Kasumi-1 (cell line): ENCODE data around the gene CDA.

Experiments used
- DNase-seq, 2 experiments: peaks; one replicate each; lab custom pipeline; 2025; lab: John Stamatoyannopoulos, UW

Gene CDA

DNA sequence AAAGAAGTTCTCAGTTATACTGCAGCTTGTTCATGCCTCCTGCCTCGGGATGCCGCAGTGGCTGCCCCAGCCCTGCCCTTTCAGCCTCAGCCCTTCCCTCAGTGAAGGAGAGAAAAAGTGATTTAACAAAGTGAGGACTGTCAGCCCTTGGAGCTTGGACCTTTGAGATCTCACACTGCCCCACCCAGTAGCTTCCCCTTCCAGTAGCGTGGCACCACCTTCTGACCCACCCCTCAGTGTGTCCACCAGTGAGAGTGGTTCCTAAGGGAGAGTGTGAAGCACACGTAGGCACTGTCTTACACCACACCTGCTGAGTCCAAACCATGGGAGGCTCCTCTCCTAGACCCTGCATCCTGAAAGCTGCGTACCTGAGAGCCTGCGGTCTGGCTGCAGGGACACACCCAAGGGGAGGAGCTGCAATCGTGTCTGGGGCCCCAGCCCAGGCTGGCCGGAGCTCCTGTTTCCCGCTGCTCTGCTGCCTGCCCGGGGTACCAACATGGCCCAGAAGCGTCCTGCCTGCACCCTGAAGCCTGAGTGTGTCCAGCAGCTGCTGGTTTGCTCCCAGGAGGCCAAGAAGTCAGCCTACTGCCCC is at the start of gene CDA:
Gene CDA (plus strand): TSS at position 464 of the 592 bp plus-strand sequence. CDS start 33 bp downstream, at position 497.
- DNase-seq = no peak

DNA sequence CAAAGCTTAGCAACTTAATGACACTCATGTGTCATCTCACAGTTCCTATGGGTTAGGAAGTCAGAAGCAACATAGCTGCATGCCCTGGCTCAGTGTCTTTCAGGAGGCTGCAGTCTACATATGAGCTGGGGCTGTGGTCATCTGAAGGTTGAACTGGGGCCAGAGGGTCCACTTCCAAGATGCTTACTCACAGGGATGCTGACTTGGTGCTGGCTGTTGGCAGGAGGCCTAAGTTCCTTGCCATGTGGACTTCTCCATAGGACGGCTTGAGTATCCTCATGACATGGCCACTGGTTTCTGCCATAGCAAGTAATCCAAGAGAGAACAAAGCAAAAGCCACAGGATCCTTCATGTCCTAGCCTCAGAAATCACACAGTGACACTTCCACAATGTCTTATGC is 48.6 kb upstream of the CDA start:
- no peak for DNase-seq

DNA sequence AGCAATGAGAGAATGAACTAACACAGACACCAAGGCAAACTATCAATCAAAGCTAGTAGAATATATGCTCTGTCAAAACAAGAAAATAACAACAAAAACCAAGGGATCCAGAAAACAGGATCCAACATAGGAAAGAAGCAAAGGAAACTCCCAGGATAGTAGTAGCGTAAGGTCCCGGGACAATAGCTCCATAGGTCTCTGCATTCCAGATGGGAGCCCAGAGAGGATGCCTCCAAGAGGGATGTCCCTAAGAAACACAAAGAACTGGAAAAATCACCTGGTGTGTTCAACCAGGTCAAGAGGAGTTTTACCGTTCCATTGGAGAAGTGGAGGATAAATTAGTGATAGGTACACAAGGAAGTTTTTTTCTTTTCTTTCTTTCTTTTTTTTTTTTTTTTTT is 42.3 kb upstream of the CDA start:
- no peak for DNase-seq

DNA sequence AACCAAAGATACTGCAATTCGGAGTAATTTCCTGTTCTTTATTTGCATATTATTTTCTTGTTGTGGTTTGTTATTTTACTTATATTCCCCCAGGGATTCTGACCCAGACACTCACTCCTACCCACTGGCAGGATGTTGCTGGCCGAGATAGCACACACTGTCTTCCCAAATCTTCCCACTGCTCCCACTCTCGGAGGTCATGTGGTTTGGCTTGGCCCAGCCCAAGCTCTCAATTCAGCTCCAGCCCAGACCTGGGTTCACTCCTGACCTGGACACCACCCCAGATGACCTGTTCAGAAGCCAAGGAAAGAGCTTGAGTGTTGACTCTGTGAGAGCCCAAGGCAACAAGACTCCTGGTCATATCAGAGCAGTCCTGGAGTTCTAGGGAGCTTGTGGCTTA is 37.7 kb upstream of the CDA start:
- no peak for DNase-seq

DNA sequence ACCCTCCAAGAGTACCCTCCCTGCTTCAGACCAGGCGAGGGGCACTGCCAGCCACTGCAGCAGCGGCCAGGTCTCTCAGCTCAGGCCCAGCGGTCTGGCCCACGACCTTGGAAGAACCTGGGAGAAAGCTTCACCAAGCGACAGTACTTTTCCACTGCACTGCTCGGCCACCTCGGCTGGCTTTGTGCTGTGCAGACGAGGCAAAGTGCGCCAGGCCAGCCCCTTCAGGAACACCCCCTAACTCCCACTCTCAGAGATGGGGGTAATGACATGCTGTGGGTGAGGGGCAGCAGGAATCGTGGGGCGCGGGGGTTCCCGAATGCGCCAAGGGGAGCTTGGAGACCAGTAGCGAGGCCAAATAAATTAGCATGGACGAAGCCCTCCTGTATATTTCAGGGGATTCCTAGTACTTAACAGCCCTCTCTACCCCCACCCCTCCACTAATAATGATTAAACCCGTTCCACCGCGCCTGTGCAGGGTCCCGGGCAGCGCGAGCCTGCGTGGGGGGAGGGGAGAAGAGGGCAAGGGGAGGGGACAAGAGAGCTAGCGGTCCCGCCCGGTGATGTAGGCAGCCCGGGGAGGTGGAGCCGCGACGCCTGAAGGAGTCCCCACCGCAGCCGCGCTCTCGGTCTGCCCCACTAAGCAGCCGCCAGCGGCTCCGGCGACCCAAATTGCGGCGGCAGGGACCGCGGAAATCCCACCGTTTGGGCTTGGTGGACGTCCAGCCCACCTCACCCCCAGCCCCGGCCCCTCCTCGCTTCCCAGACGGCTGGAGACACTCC is 36.8 kb upstream of the CDA start, which contains the start of gene FAM43B:
Gene FAM43B (plus strand): TSS at position 629 of the 783 bp plus-strand sequence. CDS start 401 bp downstream, outside the sequence.
- peak; percentile 74 to 75 for DNase-seq

DNA sequence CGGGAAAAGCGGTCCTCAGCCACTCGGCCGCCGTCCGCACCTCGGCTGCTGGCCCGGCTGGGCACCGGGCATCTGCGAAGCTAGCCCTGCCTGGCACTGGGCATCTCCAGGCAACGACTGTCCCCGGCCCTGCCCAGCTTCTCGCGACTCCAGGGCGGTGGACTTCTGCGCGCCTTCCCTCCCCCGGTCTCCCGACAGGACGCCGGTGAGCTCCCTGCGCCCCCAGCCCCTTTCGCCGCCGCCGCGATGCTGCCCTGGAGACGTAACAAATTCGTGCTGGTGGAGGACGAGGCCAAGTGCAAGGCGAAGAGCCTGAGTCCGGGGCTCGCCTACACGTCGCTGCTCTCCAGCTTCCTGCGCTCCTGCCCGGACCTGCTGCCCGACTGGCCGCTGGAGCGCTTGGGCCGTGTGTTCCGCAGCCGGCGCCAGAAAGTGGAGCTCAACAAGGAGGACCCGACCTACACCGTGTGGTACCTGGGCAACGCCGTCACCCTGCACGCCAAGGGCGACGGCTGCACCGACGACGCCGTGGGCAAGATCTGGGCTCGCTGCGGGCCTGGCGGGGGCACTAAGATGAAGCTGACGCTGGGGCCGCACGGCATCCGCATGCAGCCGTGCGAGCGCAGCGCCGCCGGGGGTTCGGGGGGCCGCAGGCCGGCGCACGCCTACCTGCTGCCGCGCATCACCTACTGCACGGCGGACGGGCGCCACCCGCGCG is 36.0 kb upstream of the CDA start:
- no peak for DNase-seq

DNA sequence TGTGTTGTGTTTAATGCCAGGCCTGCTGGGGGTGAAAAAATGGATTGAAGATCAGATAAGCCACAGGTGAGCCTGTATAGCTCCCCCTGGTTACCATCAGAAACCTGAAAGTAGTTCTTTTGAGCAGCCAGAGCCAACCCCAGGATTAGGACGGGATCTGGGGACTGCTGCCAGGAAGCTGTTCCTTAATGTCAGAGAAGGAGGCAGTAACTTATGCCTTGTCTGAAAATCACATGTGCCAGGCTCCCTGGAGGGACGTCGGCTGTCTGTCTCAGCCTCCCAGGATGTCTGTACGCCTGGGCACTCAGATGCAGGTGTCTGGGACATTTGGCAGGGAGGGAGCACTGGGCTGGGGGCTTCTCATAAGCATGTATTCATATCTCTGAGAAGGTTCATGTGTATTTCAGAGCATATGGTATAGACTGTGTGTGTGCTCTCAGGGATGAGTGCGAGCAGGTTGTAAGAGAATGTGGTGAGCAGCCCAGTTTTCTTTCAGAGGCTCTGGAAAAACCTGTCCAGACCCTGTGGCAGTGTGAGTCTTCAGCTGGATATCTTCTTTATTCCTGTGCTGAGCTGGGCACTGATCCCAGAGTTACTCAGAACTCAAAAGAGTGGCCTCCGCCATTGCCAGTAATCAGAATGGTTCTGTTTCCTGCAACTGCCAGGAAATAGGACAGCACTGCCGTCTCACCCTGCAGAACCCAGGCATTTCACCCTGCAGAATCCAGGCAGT is 33.7 kb upstream of the CDA start:
- DNase-seq = no peak

DNA sequence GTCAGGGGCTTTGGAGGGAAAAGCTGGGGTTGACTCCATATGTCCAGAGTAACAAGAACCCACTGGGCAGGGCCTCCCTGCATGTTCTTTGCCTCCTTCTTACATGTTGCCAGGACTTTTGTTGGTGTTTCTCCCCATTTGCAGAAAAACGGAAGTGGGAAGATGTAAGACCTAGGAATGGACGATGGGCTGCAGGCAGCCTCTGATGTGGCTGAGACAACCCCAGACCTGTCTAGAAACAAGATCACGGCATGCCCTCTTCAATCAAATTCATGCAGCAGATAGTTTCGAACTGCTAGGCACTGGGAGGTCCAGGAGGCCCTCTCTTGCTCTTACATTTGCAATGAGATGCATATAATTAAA is 33.2 kb upstream of the CDA start:
- DNase-seq = peak in 1 of 2 experiments; percentile 11

DNA sequence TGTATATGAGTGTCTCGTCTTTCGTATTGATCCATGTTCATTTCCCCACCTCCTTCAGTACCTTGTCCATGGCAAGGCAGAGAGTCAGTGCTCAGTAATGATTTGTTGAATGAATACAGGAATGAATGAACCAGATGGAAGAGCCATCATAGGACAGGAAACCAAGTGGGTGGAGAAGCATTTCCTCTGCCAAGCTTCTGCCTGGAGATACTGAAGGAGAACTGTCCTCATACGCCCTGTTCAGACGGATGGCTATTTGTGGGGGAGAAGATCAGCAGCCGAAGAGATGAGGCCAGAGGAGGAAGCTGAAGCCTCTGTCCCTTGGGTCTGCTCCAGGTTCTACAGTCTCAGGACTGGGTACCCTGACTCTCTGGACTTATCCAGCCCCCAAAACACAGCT is 30.7 kb upstream of the CDA start:
- DNase-seq = no peak

DNA sequence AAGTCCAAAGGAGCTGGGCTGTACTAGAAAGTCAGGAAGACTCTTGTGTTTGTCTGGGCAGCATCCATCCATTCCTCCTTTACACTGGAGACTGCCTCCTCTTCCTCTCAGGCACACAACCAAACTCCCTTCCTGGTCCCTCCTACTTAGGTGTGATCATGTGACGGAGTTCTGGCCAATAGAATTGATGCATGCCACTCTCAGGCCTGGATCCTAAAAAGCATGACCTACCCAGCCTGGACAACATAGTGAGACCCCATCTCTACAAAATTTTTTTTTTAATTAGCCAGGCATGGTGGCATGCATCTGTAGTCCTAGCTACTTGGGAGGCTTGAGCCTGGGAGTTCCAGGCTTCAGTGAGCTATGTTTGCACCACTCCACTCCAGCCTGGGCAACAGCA is 27.9 kb upstream of the CDA start:
- no peak for DNase-seq

DNA sequence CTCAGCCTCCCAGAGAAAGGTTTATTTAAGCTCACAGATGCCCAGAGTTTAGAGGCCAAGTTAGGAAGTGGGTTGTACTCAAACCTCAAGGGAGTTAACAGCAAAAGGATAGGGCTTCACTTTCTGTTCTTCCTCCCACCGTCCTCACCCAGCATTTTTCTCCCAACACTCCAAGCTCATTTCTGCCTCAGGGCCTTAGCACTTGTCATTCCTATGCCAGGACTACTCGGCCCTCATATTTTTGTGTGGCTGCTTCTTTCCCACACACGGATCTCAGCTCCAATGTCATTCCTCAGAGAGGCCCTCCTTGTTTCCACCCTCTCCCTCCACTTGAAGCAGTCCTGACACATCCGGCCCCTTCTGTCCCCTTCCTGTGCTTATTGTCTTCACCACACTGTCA is 23.7 kb upstream of the CDA start:
- DNase-seq = no peak

DNA sequence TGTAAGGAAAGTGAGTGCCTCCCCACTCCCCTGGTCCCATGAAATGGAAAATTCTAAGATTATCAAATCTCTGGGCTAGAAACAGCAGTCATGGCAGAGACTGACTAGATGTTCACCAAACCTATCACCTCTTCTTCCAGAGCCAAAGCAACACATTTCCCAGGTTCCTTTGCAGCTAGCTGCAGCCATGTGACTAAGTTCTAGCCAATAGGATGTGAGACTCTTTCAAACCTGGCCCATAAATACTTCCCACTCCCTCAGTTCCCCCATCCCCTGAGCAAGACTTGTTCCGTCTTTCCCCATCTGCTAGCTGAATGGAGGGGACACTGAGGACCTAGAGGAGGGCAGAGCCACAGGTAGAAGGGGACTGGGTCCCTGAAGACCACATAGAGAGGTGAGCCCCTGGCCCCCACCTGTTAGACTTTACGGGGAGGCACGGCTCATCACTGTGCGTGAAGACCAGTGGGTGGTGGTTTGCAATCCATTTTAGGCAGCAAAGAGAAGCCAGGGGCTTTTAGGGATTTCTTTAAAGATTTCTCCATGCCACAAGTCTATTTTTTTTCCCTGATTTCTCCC is 19.3 kb upstream of the CDA start:
- DNase-seq = no peak

DNA sequence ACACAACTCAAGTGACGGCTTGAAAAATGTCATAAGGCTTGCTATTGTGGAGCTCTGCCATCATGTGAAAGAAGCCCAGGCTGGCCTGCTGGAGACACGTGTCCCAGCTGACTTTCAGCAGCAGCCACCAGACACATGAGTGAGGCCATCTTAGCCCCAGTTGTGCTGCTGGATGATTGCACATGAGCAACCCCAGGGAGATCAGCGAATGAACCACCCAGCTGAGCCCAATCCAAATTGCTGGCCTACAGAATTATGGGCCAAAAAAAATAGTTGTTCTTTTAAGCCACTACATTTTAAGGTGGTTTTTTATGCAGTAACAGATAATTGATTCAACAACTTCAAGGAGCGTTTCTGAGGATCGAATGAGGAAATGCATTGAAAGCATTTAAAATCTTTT is 17.5 kb upstream of the CDA start:
- no peak for DNase-seq

DNA sequence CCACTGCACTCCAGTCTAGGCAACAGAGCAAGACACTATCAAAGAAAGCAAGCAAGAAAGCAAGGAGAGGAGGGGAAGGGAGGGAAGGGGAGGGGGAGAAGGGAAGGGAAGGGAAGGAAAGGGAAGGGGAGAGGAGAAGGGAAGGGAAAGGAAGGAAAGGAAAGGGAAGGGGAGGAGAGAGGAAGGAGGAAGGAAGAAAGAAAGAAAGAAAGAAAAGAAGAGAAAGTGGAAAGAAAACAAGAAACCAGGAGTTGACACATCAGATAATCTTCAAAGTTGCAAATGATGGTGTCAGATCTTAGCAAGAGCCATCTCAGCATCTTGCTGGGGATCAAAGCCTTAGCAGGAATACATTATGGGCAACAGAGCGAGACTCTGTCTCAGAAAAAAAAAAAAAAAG is 14.9 kb upstream of the CDA start:
- DNase-seq = no peak

DNA sequence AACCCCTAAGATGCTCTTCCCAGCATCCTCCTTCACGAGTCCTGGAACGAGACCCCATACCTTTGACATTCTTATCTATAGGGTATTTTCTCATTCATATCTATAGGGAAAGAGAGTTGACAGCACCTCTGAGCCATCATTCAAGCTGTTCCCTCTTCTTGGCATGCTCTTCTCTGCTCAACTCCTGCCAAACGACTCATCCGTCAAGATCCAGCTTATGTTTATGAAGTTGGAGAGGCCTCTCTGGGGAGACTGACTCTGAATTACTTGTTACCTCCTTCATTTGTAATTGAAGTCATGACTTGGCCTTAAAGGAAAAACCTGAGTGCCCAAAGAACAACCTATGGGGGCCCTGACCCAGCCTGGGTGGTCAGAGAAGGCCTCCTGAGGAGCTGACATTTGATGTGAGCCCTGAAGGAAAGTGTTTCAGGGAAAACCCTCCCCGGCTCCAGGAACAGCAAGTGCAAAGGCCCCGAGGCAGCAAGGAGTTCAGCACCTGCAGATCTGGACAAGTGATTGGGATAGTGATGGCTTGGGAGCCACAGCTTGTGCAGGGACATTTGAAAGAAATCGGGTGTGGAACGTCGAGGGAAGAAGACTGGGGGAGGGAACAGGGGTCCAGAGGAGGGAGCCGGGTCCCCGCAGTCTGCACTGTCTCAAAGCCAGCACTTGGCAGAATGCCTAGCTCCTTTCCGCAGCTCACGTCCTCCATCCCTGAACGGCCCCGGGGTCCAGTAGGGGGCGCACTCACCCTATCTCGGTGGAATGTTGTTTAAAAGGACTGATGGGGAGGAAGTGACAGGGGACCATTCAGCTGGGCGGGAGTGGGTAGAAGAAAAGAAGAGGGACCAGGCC is 14.0 kb upstream of the CDA start:
- DNase-seq = peak; percentile 76 to 86

DNA sequence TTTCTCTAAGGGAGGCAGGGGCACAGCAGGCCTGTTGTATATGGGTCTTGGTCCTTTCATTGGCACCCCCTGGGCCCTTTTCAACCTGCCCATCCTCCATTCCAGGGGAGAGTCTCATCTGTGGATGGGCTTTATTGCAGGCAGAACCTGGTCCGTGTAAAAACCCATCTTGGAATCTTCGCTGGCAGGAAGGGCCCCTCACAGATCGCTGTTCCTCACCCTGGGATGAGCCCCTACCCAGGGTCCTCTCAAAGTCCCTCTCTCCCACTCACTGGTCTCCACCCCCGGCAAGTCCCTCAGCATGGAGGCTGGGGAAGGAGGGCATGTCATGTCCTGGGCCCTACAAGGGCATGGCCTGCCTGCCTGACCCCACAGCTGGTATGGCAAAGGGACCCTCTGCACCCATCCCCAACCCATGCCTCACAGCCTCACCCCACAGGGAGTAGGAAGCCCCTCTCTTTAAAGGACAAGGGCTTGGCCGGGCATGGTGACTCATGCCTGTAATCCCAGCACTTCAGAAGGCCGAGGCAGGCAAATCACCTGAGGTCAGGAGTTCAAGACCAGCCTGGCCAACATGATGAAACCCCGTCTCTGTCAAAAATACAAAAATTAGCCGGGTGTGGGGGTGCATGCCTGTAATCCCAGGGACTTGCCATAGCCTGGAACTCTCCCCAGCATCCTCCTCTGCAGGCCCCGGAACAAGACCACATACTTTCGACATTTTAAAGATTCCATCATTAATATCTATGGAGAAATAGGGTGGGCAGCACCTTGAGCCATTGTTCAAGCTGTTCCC is 13.2 kb upstream of the CDA start:
- no peak for DNase-seq

DNA sequence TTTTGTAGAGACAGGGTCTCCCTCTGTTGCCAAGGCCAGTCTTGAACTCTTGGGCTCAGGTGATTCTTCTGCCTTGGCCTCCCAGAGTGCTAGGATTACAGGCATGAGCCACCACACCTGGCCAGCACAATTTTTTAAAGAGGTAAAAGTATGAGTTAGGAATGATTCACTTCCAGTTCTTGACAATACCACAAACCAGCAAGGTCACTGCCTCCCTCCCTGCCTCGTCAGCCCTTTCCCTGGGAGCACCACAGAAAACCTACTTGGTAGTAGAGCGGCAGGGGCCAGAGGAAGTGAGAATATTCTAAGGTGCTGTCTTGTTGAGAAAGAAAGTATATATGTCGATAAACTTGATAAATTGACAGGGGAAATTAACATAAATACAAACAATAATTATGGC is 10.8 kb upstream of the CDA start:
- no peak for DNase-seq

DNA sequence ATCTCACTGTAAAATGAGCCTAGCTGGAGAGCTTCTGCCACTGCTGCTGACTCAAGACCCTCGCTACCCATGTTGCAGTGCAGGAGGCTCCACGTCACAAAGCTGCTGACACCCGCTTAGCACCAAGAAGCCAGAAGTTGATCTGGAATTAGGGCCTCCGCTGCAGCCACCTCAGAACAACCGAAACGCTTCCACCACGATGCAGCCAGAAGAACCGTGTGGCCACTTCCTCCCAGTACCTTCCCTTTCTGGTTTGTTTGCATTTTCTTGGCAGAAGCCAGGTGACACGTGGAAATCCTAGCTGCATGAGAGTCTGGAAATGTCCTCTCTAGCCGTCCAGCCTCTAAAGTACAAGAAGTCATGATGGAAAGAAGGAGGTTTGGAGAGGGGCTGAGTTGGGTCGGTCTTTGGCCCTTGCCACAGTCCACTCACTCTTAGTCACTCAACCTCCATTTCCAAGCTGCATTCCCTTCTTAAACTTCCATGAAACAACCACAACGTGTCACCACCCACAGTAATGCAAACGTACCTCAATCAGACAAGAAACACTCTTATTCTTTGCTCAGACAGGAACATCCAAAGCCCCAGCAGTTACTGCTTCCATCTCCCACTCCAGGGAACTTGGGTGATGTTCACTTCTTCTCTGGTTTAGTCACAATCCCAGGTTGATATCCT is 10.0 kb upstream of the CDA start:
- no peak for DNase-seq

DNA sequence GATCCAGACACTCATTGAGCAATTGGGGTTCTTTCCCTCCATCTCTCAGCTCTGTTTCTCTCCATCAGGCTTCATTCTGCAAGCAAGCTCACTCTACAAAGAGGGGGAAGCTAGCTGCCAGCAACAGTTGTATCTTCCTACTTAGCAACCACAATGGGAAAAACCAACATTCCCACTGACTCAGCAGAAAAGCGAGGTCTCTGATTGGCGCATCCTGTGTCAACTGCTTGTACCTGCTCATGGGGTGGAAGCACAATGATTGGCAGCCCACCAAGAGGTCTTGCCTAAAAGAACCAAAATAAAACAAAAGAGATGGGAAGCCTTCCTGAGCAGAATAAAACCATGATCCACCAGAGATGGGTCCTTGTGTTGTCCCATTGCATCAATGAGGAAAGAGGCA is 4.0 kb upstream of the CDA start:
- DNase-seq = no peak
